HepG2 (cell line): ENCODE measurements around the gene INPP1. TPM values are rescaled to one million over a fixed set of nuclear protein-coding genes. Genes with fewer than 3 reads are reported as not detected.

Experiments
- EZH2 ChIP-seq: conservative IDR thresholded peaks from 2 replicates; pipeline ENCODE4 v1.6.1; 2012; ENCODE audit warnings: mild to moderate bottlenecking, low read depth, low read length, moderate library complexity
- HCFC1 ChIP-seq: fragments of 150-350 bp; IDR thresholded peaks from 2 replicates; pipeline ENCODE4 v1.6.1; 2014; ENCODE audit warnings: low read depth, low read length
- JUND ChIP-seq: sonication (generic); formaldehyde crosslinking; IDR thresholded peaks from 2 replicates; pipeline ENCODE4 v1.8.0; 2022; ENCODE audit warnings: mild to moderate bottlenecking, missing genetic modification reagents
- KAT2B ChIP-seq: fragments of 150-350 bp; IDR thresholded peaks from 2 replicates; pipeline ENCODE4 v1.6.1; 2014; ENCODE audit warnings: low read depth, low read length, borderline replicate concordance
- MBD4 ChIP-seq: IDR thresholded peaks from 2 replicates; pipeline ENCODE4 v1.6.1; 2012; ENCODE audit warnings: low read length, inconsistent platforms, borderline replicate concordance
- PITX1 ChIP-seq: sonication (generic); formaldehyde crosslinking; IDR thresholded peaks from 2 replicates; pipeline ENCODE4 v1.5.1; 2020; ENCODE audit warnings: mild to moderate bottlenecking, missing genetic modification reagents
- SMARCC2 ChIP-seq: fragments of 450-650 bp; IDR thresholded peaks from 2 replicates; pipeline ENCODE4 v1.6.1; 2017; ENCODE audit warnings: antibody characterized with exemption, mild to moderate bottlenecking
- SRF ChIP-seq: IDR thresholded peaks from 2 replicates; pipeline ENCODE4 v1.6.1; 2011; ENCODE audit warnings: mild to moderate bottlenecking, low read depth, low read length, moderate library complexity
- ZFP37 ChIP-seq: sonication (generic); formaldehyde crosslinking; IDR thresholded peaks from 2 replicates; pipeline ENCODE4 v1.4.0; 2020; ENCODE audit warnings: missing genetic modification reagents, borderline replicate concordance
- ZNF354B ChIP-seq: sonication (generic); formaldehyde crosslinking; IDR thresholded peaks from 2 replicates; pipeline ENCODE4 v1.8.0; 2022; ENCODE audit warnings: mild to moderate bottlenecking, missing genetic modification reagents
- ZNF670 ChIP-seq: sonication (generic); formaldehyde crosslinking; IDR thresholded peaks from 2 replicates; pipeline ENCODE4 v1.8.0; 2022; ENCODE audit warnings: mild to moderate bottlenecking, missing genetic modification reagents, borderline replicate concordance
- ZNF816 ChIP-seq: sonication (generic); formaldehyde crosslinking; IDR thresholded peaks from 2 replicates; pipeline ENCODE4 v1.8.0; 2022; ENCODE audit warnings: missing genetic modification reagents, mild to moderate bottlenecking, borderline replicate concordance
- polyA plus RNA-seq, 8 experiments: library from polyadenylated mRNA; depleted of rRNA in 3 of 8; stranded (reverse) in 7 of 8; unstranded in 1 of 8; fragments of >200 nt; fragmentation: Illumina TruSeq in 4 of 8; extraction: Trizol in 4 of 8; gene quantifications; 2 replicates each; pipeline versions ENCODE4 v1.2.1 to v1.2.3, GENCODE V29; 2011 to 2016; ENCODE audit warnings: low read depth in 4 of 8, missing spikeins in 1 of 8, mixed read lengths in 1 of 8; ENCODE audit not compliant: insufficient read depth in 1 of 8
- total RNA-seq, 5 experiments: library from RNA; depleted of rRNA; stranded (reverse); fragments of >200 nt; fragmentation: Illumina TruSeq; extraction: Trizol; gene quantifications; 2 replicates each; pipeline ENCODE4 v1.2.3, GENCODE V29; 2016; ENCODE audit warnings: low read depth in 1 of 5
- TF ChIP-seq, protein P1 (sequence below): sonication (generic); formaldehyde crosslinking; IDR thresholded peaks from 2 replicates; pipeline ENCODE4 v1.9.0; 2021; ENCODE audit warnings: mild to moderate bottlenecking, missing genetic modification reagents
- TF ChIP-seq, protein P2 (sequence below): sonication (generic); formaldehyde crosslinking; IDR thresholded peaks from 2 replicates; pipeline ENCODE4 v1.4.0; 2020; ENCODE audit warnings: mild to moderate bottlenecking, missing genetic modification reagents
- TF ChIP-seq, protein P3 (sequence below): sonication (generic); formaldehyde crosslinking; IDR thresholded peaks from 2 replicates; pipeline ENCODE4 v1.8.1; 2023; ENCODE audit warnings: mild to moderate bottlenecking, missing genetic modification reagents, borderline replicate concordance
- TF ChIP-seq, protein P4 (sequence below): sonication (generic); formaldehyde crosslinking; IDR thresholded peaks from 2 replicates; pipeline ENCODE4 v1.9.0; 2021; ENCODE audit warnings: missing genetic modification reagents, borderline replicate concordance
- TF ChIP-seq, protein P5 (sequence below): sonication (generic); formaldehyde crosslinking; IDR thresholded peaks from 2 replicates; pipeline ENCODE4 v1.4.0; 2020; ENCODE audit warnings: low read depth, mild to moderate bottlenecking, missing genetic modification reagents

INPP1 gene
- total and polyA plus RNA-seq, 2 of the 13 experiments (the other 11 are each of a cell fraction or from before 2014, with no cell fraction given), result 10.0 to 13.3 TPM

DNA sequence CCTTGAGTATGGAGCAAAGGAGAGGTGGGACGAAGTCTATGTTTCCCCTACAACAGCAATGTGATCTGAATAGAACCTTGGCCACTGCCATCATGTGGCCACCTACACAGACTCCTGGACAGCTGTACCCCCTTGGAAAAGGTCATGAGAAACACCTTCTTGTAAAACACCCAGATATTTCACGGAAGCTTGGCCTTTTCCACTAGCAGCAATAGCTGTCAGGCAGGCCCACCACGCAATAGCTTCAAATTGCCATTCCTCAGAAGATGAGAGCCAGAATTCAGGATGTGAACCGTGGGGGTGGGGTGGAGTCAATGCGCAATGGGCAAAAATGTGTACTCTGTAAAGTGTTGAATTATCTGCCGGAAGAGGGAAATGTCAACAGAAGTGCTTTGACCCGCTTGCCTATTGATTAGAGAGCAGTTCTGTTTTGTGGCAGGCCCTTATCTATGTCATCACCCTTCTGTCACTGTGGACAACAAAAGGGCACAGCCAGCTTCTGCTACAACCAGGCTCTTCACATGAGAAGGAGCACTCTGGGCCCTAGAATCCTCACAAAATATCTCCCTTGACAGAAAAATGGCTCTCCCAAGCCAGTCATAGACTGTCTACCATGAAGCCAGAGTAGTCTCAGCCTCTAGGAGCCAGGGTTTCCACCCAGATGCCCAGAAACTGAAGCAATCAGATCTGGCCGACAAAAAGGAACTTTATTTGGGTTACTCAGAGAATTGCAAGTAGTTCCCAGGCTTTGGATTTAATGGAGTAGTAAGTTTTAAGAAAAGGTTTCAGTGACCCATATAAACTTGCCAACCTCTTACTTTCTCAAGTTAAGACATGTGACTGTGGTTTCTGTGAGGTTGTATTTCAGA, 9.5 kb downstream of the INPP1 start (continued):
- TF ChIP-seq, protein P1, sequence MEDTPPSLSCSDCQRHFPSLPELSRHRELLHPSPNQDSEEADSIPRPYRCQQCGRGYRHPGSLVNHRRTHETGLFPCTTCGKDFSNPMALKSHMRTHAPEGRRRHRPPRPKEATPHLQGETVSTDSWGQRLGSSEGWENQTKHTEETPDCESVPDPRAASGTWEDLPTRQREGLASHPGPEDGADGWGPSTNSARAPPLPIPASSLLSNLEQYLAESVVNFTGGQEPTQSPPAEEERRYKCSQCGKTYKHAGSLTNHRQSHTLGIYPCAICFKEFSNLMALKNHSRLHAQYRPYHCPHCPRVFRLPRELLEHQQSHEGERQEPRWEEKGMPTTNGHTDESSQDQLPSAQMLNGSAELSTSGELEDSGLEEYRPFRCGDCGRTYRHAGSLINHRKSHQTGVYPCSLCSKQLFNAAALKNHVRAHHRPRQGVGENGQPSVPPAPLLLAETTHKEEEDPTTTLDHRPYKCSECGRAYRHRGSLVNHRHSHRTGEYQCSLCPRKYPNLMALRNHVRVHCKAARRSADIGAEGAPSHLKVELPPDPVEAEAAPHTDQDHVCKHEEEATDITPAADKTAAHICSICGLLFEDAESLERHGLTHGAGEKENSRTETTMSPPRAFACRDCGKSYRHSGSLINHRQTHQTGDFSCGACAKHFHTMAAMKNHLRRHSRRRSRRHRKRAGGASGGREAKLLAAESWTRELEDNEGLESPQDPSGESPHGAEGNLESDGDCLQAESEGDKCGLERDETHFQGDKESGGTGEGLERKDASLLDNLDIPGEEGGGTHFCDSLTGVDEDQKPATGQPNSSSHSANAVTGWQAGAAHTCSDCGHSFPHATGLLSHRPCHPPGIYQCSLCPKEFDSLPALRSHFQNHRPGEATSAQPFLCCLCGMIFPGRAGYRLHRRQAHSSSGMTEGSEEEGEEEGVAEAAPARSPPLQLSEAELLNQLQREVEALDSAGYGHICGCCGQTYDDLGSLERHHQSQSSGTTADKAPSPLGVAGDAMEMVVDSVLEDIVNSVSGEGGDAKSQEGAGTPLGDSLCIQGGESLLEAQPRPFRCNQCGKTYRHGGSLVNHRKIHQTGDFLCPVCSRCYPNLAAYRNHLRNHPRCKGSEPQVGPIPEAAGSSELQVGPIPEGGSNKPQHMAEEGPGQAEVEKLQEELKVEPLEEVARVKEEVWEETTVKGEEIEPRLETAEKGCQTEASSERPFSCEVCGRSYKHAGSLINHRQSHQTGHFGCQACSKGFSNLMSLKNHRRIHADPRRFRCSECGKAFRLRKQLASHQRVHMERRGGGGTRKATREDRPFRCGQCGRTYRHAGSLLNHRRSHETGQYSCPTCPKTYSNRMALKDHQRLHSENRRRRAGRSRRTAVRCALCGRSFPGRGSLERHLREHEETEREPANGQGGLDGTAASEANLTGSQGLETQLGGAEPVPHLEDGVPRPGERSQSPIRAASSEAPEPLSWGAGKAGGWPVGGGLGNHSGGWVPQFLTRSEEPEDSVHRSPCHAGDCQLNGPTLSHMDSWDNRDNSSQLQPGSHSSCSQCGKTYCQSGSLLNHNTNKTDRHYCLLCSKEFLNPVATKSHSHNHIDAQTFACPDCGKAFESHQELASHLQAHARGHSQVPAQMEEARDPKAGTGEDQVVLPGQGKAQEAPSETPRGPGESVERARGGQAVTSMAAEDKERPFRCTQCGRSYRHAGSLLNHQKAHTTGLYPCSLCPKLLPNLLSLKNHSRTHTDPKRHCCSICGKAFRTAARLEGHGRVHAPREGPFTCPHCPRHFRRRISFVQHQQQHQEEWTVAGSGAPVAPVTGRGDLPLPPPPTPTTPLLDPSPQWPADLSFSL (CRISPR knock-in tag), result peak; percentile 74
- no peak for TF ChIP-seq HCFC1
- peak; percentile 76; the same call in 1 of the 2 replicates for TF ChIP-seq MBD4
- peak; percentile 54; the same call in 1 of the 2 replicates for TF ChIP-seq KAT2B
- no peak for TF ChIP-seq EZH2
- peak; percentile 92; the same call in 1 of the 2 replicates for TF ChIP-seq ZNF670 (CRISPR knock-in tag)
- TF ChIP-seq ZNF354B (CRISPR knock-in tag), result peak; percentile 98
- TF ChIP-seq JUND (CRISPR knock-in tag), result peak; percentile 90; the same call in 1 of the 2 replicates
- 0 out of 2 replicates have a peak, but pooled peaks have one; percentile 48 for TF ChIP-seq ZFP37 (CRISPR knock-in tag)
- TF ChIP-seq, protein P2, sequence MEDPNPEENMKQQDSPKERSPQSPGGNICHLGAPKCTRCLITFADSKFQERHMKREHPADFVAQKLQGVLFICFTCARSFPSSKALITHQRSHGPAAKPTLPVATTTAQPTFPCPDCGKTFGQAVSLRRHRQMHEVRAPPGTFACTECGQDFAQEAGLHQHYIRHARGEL (CRISPR knock-in tag), result no peak
- TF ChIP-seq, protein P3, sequence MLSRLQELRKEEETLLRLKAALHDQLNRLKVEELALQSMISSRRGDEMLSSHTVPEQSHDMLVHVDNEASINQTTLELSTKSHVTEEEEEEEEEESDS, result peak; percentile 75
- peak; percentile 67; the same call in 1 of the 2 replicates for TF ChIP-seq ZNF816 (CRISPR knock-in tag)
- peak; percentile 65 for TF ChIP-seq SMARCC2
- peak; percentile 97 for TF ChIP-seq PITX1 (CRISPR knock-in tag)
- TF ChIP-seq SRF, result peak; percentile 57; the same call in 1 of the 2 replicates
- TF ChIP-seq, protein P4, sequence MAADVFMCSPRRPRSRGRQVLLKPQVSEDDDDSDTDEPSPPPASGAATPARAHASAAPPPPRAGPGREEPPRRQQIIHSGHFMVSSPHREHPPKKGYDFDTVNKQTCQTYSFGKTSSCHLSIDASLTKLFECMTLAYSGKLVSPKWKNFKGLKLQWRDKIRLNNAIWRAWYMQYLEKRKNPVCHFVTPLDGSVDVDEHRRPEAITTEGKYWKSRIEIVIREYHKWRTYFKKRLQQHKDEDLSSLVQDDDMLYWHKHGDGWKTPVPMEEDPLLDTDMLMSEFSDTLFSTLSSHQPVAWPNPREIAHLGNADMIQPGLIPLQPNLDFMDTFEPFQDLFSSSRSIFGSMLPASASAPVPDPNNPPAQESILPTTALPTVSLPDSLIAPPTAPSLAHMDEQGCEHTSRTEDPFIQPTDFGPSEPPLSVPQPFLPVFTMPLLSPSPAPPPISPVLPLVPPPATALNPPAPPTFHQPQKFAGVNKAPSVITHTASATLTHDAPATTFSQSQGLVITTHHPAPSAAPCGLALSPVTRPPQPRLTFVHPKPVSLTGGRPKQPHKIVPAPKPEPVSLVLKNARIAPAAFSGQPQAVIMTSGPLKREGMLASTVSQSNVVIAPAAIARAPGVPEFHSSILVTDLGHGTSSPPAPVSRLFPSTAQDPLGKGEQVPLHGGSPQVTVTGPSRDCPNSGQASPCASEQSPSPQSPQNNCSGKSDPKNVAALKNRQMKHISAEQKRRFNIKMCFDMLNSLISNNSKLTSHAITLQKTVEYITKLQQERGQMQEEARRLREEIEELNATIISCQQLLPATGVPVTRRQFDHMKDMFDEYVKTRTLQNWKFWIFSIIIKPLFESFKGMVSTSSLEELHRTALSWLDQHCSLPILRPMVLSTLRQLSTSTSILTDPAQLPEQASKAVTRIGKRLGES (CRISPR knock-in tag), result no peak
- TF ChIP-seq, protein P5, sequence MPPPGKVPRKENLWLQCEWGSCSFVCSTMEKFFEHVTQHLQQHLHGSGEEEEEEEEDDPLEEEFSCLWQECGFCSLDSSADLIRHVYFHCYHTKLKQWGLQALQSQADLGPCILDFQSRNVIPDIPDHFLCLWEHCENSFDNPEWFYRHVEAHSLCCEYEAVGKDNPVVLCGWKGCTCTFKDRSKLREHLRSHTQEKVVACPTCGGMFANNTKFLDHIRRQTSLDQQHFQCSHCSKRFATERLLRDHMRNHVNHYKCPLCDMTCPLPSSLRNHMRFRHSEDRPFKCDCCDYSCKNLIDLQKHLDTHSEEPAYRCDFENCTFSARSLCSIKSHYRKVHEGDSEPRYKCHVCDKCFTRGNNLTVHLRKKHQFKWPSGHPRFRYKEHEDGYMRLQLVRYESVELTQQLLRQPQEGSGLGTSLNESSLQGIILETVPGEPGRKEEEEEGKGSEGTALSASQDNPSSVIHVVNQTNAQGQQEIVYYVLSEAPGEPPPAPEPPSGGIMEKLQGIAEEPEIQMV, result peak; percentile 84
